Muscle layer of duodenum (tissue), 2 donors: ENCODE data around the gene ZBTB39.
"Not testable (repeated sequence)": the region's sequence is repeated elsewhere in the genome, so short reads cannot be mapped to it uniquely, and the experiment has no call there.

Source experiments
- H3K27ac ChIP-seq: one replicate; pipeline ENCODE4 v1.7.0; 2013; ENCODE audit warnings: mild to moderate bottlenecking, low read length
- H3K27me3 ChIP-seq: one replicate; pipeline ENCODE4 v1.7.0; 2013; ENCODE audit warnings: low read depth, mild to moderate bottlenecking, control low read depth, low read length
- H3K36me3 ChIP-seq, 2 donors: one replicate each; pipeline ENCODE4 v1.7.0; 2013; ENCODE audit warnings: low read length in 2 of 2, control low read depth in 1 of 2, mild to moderate bottlenecking in 1 of 2; ENCODE audit not compliant: insufficient read depth in 2 of 2, control insufficient read depth in 1 of 2
- H3K4me1 ChIP-seq, 2 donors: one replicate each; pipeline ENCODE4 v1.7.0; 2013; ENCODE audit warnings: low read length in 2 of 2, mild to moderate bottlenecking in 2 of 2, control low read depth in 1 of 2, moderate library complexity in 1 of 2; ENCODE audit not compliant: insufficient read depth in 2 of 2, control insufficient read depth in 1 of 2
- H3K4me3 ChIP-seq, 2 donors: one replicate each; pipeline ENCODE4 v1.7.0; 2013; ENCODE audit warnings: low read length in 2 of 2, low read depth in 1 of 2, mild to moderate bottlenecking in 1 of 2
- H3K9me3 ChIP-seq, 2 donors: one replicate each; pipeline ENCODE4 v1.7.0; 2013; ENCODE audit warnings: low read length in 2 of 2, control low read depth in 1 of 2, mild to moderate bottlenecking in 1 of 2; ENCODE audit not compliant: control insufficient read depth in 1 of 2
- donor health status: healthy.

ZBTB39 gene

DNA sequence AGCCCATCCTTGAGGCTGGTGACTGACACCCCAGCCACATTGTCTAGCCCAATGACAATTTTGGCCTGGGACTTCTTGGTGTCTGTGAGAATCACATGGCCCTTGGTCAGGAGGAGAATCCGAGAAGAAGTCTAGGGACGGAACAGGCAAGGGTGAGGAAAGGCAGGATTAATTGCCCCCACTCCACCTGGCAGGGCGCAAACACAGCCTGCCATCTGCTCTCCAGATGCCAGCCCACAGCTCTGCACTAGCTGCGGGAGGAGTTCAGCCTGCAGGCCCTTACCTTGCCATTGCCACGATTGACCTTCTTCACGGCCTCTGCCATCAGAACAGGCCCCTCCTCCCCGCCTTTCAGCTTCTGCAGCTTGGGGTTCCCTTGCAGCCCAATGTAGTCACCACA lies 23.1 kb upstream of the ZBTB39 start:
- peaks cover 0 to 22% of the 10 kb centered on the region in 2 donors for H3K4me1 ChIP-seq
- no peaks in the 10 kb centered on the region for H3K36me3 ChIP-seq
- no peak overlapping the region for H3K4me3 ChIP-seq
- H3K27ac ChIP-seq, result no peak overlapping the region
- no peaks in the 10 kb centered on the region for H3K27me3 ChIP-seq
- no peaks in the 10 kb centered on the region for H3K9me3 ChIP-seq

DNA sequence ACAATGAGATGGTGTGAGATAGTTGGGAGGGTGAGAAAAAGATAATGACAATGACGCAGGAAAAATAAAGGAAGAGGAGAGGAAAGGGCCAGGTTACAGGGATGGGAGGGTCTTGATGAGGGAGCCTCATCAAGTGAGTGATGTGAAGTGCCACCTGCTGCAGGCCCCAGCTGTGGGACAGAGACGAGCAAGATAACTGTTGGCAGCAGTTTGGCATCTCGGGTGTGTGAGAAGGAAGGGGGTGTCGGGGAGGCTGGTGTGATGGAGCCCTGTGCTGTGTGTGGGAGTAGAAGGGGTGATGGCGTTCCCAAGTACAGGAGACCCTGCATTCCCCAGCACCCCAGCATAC lies 21.4 kb upstream of the ZBTB39 start:
- no peaks in the 10 kb centered on the region for H3K36me3 ChIP-seq
- H3K9me3 ChIP-seq, result no peaks in the 10 kb centered on the region
- H3K27ac ChIP-seq, result no peak overlapping the region

DNA sequence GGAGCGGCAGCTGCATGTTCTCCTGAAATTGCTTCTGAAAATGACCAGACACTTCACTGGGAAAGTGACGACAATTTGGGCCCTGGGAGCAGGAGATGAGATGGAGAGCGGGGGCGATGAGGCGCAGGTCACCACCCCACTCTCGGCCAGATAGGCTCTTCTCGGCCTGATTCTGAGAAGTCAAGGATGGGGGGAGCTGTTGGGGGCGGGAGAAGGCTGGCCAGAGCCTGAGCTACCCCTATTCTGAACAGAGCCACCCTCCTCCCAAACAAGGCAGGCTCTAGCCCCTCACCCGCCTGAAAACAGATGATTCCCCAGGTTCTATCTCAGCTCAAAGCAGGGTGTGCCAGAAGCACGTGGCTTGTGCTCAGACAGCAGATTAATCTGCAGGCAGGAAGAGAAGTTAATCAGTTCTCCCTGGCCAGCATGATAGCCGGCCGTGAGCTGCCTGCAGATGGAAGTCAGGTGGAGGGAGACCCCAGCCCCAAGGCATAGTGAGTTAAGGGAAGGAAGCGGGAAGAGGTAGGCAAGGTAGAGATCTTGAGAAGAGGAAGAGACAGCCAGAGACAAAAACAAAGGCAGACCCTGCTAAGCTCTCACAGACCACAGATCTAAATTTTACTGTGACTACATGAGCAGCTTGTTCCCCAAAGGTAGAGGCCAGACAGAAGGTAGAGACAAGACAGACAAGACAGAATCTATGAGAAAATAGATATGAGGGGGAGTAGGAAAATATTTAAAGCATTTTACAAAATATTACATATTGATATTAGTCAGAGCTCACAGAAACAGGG lies 20.9 kb upstream of the ZBTB39 start:
- H3K27ac ChIP-seq, result no peak overlapping the region
- no peaks in the 10 kb centered on the region for H3K9me3 ChIP-seq
- H3K4me1 ChIP-seq, result peaks cover 0 to 36% of the 10 kb centered on the region in 2 donors
- no peaks in the 10 kb centered on the region for H3K27me3 ChIP-seq
- no peak overlapping the region for H3K4me3 ChIP-seq
- no peaks in the 10 kb centered on the region for H3K36me3 ChIP-seq

More for the DNA sequence above, 21.4 kb upstream of the ZBTB39 start:
- H3K4me1 ChIP-seq, result peaks cover 0 to 36% of the 10 kb centered on the region in 2 donors
- H3K27me3 ChIP-seq, result no peaks in the 10 kb centered on the region
- no peak overlapping the region for H3K4me3 ChIP-seq

DNA sequence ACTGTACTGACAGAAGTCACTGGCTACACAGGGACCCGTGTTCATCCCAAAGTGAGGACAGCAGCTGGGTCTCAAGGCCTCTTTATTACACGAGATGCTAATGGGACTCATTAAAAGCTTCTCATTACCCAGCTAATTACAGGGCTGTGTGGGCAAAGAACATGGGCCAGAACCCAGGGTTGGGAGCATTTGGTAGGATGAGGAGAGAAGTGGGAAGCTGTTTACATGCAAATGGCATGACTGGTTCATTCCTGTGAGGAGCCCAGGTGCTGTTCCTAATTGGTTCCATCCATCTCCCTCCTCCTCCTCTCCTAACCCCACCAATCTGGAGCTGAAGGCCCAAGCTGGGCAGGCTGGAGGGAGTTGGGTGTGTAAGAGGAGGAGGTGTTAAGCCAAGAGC lies 18.9 kb upstream of the ZBTB39 start:
- no peaks in the 10 kb centered on the region for H3K9me3 ChIP-seq
- H3K36me3 ChIP-seq, result no peaks in the 10 kb centered on the region

DNA sequence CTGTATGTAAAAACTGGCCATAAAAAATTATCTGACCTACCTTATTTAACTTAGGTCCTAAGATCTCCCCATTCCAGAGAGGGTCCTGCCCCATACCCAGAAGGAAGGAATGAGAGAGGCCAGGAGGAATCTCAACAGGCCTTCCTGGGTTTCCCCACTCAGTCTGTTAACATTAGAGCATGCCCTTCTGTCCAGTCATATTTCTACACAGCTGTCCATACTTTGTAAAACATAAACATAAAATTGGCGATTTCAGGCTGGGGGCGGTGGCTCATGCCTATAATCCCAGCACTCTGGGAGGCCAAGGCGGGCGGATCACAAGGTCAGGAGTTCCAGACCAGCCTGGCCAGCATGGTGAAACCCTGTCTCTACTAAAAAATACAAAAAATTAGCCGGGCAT lies 16.0 kb upstream of the ZBTB39 start:
- not testable (repeated sequence) for H3K4me3 ChIP-seq, H3K36me3 ChIP-seq, H3K9me3 ChIP-seq, H3K27me3 ChIP-seq, H3K27ac ChIP-seq
- H3K4me1 ChIP-seq, result peaks cover 0 to 30% of the 10 kb centered on the region in 2 donors

More for the DNA sequence above, 18.9 kb upstream of the ZBTB39 start:
- Histone ChIP-seq H3K27ac (no peak overlapping the region), H3K4me3 (no peak overlapping the region), H3K27me3 (no peaks in the 10 kb centered on the region), H3K4me1 (peaks cover 0 to 36% of the 10 kb centered on the region in 2 donors)

DNA sequence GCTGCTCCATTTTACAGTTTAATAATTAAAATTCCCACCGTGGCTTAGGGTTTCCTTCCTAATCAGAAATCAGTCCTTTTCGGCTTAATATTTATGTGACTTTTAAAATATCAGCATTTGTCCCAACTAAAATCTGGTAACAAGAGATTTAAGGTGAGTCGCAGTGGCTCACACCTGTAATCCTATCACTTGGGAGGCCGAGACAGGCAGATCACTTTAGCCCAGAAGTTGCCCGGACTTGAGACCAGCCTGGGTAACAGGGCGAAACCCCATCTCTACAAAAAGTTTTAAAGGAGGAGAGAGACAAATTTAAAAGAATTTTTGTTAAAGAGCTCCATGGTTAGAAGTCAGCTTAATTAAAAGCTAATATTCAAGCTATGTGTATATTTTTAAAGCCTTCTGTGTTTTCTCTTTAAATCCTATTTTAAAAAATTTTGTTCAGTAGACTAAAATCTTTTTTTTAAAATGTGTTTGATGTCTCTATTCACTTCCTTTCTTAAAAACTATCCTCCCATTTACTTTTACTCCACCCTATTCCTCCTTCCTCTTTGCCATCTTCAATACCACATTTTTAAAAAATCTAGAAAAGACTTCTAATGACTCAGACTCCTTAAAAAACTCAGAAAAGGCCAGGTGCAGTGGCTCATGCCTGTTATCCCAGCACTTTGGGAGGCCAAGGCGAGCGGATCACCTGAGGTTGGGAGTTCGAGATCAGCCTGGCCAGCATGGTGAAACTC lies 13.8 kb upstream of the ZBTB39 start:
- Histone ChIP-seq H3K27me3 (no peaks in the 10 kb centered on the region), H3K36me3 (no peaks in the 10 kb centered on the region), H3K27ac (no peak overlapping the region), H3K4me3 (no peak overlapping the region), H3K4me1 (peaks cover 0 to 20% of the 10 kb centered on the region in 2 donors), H3K9me3 (no peaks in the 10 kb centered on the region)

DNA sequence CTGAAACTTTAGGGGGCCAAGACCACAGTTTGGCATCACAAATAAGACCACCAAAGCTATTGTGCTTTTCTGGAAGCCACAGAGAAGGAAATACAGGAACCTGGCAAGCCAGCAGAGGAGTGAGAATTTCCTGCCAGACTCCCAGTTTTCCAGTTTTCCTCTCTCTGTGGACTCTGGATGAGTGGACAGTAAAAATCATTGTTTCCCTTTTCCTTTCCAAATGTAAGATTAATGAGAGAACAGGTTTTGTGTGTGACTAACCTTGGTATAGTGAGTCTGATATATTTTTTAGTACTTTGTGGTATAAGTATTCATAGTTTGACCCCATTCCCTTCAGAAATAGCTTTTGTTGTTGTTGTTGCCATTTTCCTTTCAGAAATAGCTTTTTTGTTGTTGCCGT lies 12.6 kb upstream of the ZBTB39 start:
- Histone ChIP-seq H3K4me1 (peaks cover 0 to 8% of the 10 kb centered on the region in 2 donors), H3K27me3 (no peaks in the 10 kb centered on the region), H3K9me3 (no peaks in the 10 kb centered on the region), H3K27ac (no peak overlapping the region), H3K36me3 (no peaks in the 10 kb centered on the region), H3K4me3 (no peak overlapping the region)

DNA sequence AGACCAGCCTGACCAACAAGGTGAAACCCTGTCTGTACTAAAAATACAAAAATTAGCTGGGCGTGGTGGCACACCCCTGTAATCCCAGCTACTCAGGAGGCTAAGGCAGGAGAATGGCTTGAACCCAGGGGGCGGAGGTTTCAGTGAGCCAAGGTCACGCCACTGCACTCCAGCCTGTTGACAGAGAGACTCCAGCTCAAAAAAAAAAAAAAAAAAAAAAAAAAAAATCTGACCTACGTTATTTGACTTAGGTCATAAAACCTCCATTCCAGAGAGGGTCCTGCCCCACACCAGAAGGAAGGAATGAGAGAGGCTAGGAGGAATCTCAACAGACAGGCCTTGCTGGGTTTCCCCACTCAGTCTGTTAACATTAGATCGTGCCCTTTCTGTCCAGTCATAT lies 12.0 kb upstream of the ZBTB39 start:
- H3K4me1 ChIP-seq, H3K4me3 ChIP-seq, H3K36me3 ChIP-seq, H3K27me3 ChIP-seq, H3K9me3 ChIP-seq, H3K27ac ChIP-seq: not testable (repeated sequence)

DNA sequence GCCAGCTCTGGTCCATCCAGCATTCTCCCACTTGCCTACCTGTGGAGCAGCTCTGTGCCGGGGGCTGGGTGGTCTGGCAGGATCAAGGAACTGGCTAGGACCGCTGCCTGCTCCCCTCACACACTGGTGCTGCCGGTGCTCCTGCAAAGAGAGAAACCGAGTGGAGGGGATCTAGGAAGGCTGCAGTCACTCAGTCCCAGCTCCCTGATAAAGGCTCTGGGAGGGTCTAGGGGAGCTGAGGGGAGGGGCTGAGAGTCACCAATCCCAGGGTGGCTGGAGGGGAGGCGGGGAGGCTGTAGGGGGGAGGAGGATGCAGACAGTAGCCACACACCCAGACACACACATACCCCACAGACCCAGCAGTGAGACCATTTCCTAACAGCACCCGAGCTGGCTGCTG lies 10.0 kb upstream of the ZBTB39 start, which contains the start of gene TAC3:
Gene TAC3, minus strand, starts transcription at position 182 of the 400 bp plus-strand sequence. CDS start 732 bp downstream, outside the sequence.
- Histone ChIP-seq H3K27me3 (no peaks in the 10 kb centered on the region), H3K36me3 (no peaks in the 10 kb centered on the region), H3K4me3 (no peak within 1 kb of the TSS), H3K4me1 (no peaks in the 10 kb centered on the region), H3K27ac (no peak within 1 kb of the TSS), H3K9me3 (no peaks in the 10 kb centered on the region)

DNA sequence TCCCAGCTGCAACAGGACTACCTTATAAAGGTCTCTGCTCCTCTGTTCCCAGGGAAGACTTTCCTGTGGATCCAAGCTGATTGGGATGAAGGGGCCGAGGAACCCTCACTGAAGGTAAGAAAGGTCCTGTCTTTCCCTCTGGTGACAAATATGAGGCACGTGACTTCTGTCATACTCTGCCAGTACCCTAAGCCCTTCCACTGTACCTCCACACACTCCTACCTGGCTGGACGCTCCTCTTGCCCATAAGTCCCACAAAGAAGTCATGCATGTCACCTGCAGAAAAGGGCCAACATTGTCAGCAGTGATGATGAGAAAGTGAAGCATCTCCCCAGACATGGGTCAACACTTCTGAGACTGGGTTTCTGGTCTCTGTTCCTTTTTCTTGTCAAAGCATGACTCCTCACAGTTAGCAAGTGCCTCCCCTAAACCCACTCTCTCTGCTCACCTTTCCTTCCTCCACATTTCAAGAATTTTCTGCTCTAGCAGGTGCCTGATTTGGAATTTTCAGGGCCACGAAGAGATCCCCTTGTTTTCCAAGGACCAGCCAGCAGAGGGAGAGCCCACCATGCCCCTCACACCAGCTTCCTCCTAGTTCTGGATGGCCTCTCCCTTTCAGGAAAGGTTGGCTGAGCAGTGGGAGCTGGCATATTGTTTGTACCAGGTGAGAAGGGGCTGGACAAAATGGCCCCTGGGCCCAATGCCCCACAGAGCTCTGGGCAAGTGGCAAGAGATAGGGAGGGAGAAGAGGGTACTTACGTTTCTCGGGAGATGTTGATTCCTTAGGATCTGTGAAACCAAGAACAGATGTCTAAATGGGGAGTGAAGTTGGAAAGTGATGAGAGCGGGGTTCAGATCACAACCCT lies 6.5 kb upstream of the ZBTB39 start:
- Histone ChIP-seq H3K4me1 (peaks cover 7 to 9% of the 10 kb centered on the region in 2 donors), H3K9me3 (no peaks in the 10 kb centered on the region), H3K27me3 (no peaks in the 10 kb centered on the region), H3K36me3 (no peaks in the 10 kb centered on the region), H3K27ac (no peak overlapping the region), H3K4me3 (no peak overlapping the region)
